NCI-H1436 treated with DMSO at 0.1 percent for 48 hours (cell line): ENCODE measurements around the gene WWC2.

Source experiments
- DNase-seq: peaks from one replicate; lab custom pipeline; 2025; lab: John Stamatoyannopoulos, UW

The WWC2 gene

DNA sequence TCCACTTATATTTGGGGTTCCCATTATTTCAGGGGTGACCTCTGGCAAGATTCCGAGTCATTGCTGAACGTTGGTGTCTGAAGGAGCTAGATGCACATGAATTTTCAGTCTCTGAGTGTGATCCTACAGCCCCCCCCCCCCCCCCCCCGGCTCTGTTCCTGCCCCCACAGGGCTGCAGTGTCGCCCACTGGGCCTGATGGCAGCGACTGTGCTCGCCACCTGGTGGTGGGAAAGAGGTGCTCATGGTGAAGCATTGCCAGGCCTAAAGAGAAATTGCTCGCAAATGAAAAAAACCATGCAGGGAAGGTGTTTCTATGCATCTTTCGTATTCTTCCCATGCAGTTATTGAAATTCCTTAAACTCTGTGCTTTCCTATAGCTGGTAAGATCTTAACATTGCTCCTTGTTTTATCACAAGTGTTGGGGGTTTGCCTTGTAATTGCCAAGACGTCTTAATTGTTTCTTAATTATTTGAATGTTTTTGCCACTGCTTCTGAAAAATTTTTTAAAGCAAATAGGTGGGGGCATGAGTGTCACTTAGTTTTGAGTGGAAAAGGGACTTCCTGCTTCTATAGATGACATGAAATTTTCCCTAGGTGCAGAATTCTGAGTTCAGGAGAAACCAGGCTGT, 157.8 kb downstream of the WWC2 start:
- DNase-seq: no peak

DNA sequence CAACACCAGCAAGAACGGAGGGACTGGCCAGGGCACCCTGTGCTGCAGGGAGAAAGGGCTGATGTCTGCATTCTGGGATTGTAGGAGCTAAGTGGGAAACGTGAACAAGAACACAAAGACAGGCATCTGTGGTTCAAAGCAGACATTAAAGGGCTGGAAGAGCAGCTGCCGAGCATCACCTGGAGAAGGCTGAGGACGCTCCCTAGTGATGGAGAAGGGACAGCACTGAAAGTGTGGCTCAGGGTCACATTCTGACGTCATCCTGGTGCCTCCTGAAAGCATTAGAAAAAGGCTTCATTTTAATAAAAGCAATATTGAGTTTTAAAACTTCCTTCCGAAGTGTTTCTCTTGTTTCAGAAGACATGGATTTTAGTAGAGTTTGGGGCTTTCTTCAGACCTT, 158.8 kb downstream of the WWC2 start:
- no peak for DNase-seq

DNA sequence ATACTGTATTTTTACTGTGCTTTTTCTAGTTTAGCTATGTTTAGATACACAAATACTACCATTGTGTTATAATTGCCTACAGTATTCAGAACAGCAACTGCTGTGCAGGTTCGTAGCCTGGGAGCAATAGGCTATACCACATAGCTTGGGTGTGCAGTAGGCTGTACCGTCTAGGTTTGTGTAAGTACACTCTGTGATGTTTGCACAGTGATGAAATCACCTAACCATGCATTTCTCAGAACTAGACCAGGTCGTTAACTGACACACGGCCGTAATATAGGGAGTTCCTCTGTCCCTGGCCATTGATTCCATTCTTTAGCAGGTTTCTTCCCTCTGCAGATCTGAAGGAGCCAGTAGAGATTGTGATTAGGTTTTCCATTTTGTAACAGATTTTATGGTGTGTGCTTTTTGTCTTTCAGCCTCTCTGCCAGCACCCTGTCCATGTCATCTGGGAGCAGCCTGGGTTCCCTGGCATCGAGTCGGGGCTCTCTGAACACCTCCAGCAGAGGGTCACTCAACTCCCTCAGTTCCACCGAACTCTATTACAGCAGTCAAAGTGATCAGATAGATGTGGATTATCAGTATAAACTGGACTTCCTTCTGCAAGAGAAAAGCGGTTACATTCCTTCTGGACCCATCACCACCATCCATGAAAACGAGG, 161.6 kb downstream of the WWC2 start:
- no peak for DNase-seq

DNA sequence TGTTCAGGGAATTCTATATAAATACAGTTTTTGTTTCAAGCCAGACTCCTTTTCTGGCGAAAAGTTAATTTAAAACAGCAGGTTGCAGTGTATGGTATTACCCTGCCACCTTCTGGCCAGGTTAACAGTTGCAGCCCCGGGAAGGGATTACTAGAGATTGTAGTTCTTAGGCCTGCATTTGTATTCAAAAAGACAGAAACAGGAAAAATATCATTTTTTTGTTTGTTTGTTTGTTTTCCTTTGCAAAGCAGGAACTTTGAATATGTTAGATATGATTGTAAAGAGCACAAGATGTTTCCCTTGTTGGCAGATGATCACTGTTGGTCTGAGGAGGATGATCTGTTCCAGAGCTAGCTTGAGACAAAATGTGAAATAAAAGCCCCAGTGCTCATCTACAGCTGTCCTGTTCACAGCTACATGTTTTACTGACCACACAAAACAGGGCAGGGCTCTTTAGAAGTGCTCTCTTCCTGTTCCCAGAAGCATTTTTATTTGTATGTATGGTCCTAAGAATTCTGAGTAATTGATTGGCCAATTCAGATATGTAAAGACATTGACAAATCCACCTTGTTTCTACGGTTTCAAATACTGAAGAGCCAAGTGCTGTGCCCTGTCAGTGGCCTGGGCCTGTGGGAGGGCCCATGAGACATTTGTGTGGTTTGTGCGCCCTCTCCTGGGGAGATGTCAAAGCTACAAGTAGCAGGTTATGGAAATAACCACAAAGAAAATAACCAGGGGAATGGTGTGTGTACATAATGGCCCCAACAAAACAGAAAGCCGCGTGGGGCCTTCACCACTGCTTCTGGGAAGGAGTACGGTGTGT, 163.1 kb downstream of the WWC2 start:
- no peak for DNase-seq

DNA sequence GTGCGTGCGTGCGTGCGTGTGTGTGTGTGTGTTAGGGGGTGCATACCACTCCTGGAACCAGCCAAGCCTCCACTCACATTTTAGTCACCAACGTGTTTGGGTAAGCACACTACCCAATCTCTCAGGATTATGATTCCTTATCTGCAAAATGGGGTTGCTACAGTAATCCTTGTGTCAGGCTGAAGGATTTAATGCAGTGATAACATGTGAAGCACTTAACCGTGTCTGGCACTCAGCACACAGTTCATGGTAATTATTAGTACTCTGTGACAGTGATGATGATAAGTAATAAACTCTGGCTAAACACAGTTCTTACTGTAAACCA, 163.7 kb downstream of the WWC2 start:
- DNase-seq: no peak

DNA sequence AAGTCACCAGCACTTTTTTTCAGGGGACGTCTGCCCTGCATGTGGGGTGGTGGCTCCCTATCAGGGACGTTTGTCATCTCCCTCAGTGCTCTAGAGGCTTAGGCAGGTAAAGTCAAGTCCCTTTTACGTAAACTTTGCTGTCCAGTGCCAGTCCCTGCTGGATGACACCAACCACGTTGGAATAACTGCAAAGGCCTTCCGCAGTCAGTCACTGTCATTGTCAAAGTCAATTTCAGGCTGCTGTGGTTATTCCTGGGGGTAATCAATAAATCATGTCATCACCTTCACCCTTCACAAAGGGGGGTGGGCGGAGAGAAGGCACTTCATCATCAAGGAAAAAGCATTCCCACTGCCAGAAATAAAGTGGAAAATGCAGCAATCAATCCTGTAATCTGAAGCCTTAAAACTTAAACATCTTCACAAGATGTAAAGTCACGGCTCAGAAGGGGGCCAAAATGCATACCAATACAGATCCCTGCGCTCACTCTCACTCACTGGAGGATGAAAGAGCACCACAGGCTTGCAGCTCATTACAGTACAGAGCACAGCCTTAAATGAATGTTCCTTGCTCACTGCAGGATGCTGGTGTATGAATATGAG, 164.8 kb downstream of the WWC2 start:
- no peak for DNase-seq

DNA sequence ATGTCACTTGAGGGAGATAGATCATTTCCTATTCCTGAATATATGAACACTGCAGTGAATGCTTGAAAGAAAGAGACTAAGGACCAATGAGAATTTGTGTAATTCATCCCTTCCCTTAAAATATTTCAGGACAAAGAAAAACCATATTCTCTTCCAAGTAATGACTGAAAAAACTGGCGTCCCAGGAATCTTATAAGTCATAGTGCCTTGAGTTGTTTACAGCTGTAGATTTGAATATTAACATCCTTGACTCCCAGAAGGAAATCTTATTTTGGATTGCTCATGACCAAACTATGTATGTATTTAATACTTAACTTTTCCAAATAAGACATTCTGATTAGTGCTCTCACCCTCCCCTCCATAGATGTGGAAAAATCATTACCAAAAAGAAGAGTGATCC, 165.6 kb downstream of the WWC2 start:
- no peak for DNase-seq

DNA sequence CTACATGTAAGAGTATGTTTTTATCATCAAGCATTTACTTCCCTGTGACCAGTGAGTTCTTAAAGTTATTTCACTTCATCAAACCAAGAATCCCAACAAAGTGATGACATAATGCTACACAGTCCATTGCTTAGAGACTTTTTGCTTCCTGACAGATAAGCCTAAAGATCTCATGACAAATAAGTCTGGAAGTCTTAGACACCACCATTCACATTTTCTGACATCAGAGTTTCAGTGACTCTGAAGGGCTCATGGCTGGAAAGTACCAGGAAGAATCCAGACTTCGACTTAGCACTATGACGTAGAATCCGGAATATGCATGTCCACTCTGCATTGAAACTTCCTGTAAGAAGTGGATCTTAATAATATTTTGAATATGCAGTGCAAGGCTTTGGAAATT, 167.3 kb downstream of the WWC2 start:
- DNase-seq: no peak

DNA sequence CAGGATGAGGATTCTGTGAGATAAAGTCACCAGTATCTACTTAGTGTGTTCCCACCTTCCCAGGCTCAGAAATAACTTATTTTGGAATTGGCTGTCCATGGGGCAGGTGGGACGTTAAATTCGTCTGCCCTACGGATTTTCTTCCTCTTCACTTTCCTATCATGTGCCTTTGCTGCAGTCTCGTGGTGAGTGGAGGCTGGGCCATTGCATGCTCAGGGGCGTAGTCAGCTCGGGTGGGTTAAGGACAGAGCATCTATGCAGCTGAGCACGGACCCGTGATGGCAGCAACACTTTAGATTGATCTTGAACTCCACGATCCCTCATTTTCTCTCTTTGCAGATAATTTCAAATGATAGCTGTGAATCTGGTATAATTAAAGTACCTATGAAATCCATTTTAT, 169.5 kb downstream of the WWC2 start:
- no peak for DNase-seq

DNA sequence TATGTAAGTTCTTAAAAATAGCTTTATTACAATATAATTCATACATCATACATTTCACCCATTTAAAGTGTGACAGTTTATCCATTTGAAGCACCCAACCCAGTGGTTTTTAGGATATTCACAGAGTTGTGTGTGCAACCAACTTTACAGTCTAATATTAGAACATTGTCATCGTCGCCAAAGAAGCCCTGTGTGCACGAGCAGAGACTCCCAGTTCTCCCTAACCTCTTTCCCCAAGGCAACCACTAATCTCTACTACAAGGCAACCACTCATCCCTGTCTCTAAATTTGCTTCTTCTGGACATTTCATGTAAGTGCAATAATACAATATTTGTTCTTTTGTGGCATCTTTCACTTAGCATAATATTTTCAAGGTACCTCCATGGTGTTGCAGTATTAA, 173.3 kb downstream of the WWC2 start:
- DNase-seq: no peak

DNA sequence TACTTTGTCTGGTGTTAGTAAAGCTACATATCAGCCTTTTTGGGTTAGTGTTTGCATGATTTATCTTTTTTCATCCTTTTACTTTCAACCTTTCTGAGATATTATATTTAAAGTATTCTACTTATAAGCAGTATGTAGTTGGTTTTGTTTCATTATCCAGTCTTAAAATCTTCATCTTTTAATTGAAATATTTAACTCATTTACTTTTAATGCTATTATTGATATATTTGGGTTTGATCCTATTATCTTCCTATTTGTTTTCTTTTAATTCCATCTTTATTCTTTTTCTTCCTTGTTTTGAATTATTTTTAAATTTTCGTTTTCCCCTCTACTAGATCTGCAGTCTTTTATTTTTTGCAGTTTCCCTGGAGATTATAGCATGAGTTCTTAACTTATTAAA, 177.0 kb downstream of the WWC2 start:
- DNase-seq: no peak

DNA sequence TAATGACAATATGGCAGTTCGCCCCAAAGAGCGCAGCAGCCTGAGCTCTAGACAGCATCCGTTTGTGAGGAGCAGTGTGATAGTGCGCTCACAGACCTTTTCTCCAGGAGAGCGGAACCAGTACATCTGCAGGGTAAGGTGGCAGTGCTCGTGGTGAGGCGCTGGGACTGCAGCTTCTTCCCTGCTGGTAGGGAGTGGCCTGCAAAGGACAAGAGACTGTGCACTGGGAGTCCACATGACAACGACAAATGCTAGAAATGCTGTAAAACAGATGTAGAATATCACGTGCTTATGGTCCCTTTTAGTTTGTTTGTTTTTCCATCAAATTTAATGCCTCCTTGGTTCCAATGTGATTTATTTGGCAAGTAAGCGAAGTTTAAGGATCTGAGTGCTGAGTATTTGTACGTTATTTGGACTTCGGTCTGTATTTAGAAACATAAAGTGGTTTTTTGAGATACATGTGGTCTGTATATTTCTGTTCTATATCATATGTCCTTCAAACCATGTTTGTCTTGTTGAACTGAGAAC, 185.3 kb downstream of the WWC2 start:
- DNase-seq: no peak

DNA sequence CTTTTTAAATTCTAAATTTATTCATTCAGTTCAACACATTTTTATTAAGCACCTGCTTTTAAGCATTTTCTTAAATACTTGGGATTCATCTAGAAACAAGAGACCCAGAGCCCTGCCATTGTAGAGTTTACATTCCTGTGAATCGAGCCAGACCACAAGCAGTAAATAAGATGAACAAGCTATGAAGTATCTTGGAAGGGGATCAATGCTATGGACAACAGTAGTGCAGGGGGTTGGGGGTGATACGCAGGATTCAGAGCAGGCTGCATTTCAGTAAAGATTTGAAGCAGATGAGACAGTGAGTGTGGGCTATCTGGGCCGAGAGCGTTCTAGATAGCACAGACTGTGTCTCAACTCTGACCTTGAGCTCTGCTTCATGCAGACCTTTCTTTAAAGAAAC, 185.9 kb downstream of the WWC2 start:
- no peak for DNase-seq

DNA sequence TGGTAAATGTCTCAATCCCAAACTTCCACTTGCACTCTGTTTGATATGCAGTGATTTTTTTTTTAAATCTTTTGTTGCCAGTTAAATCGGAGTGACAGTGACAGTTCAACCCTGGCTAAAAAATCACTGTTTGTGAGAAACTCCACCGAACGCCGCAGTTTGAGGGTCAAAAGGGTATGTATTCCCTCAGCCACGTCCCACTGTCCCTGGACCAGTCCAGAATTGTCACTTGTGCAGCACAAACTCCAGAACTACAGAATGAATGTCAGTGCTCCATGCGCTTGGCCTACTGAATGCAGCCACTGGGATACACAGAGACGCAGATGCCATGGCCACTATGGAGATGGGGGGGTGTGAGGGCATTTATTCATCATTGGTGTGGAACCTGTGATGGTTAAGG, 186.8 kb downstream of the WWC2 start:
- no peak for DNase-seq

DNA sequence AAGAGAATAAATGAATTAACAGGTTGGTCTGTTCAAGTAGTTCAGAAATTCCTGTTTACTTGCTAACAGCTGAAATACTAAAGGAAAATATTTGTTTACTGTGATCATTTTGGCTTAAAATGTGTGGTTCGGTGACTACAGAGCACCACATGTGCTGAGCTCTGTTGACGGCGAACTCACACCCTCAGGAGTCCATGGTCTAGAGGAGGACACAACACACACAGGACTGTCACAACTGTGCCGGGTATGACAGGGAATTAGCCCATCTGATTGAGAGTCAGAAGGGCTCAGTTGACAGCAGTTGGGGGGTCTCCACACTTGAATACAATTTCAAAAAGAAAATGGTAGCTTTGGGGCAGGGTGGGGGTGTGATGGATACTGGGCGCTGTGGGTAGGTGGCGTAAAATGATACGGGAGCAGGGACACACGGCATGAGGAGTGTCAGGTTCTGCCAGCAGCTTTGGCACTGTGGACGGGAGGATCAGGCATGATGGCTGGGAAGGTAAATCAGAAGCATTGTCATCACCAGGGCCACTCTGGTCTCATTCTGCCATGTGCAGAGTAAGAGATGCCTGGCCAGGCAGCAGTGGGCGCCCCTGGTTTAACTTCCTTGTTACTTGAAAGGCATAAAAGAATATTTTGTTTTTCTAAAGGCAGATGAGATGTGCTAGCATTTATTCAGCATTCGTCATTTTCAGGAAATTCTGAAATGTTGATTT, 187.7 kb downstream of the WWC2 start:
- no peak for DNase-seq

DNA sequence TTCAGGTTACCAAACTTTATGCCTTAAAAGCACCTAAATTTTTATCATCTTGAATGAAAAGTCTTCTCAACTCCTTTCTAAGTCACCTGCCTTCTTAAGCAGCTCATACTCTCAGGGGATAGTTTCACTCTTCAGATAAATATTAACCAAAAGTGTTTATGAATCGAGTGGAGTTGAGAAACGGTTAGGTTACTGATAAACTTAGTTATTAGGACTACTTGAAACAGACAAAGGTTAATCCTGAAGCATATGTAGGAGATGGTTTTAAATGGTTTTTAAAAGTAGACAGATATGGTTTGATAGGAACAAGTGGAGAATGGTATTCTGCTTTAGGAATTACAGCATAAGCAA, 188.2 kb downstream of the WWC2 start:
- no peak for DNase-seq

DNA sequence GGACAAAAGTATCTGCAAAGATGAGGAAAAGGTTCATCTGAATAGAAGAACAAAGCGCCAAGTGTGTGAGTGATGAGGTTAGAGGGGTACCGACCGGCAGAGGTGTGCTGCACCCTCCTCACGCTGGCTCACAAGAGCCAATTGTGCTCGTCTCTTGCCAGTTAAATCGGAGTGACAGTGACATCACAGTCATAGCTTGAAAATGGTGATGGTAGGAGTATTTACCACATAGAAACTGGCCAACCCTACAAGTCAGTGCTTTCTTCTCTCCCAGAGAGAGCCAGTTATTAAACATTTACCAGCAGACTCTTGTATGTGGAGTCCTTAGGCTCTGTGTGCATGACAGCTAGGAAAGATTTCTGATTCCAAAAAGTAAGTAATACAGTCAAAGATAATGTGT, 188.6 kb downstream of the WWC2 start:
- DNase-seq: no peak

DNA sequence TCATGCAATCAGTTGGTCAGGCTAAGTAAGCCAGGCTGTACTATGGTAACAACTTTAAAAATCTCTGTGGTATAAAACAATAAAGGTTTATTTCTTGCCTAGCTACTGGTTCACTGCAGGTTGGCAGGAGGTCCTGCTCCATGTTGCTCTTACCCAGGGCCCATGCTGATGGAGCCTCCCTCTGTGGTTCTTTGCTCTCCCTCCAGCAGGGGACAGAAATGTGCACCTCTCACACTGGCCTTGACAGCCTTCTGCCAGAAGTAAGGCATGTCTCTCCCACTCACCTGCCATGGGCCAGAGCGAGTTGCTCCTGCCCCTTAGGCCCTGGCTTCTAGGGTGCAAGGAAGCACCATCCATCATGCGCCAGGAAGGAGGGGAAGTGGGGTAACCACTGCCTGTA, 189.9 kb downstream of the WWC2 start:
- DNase-seq: no peak

DNA sequence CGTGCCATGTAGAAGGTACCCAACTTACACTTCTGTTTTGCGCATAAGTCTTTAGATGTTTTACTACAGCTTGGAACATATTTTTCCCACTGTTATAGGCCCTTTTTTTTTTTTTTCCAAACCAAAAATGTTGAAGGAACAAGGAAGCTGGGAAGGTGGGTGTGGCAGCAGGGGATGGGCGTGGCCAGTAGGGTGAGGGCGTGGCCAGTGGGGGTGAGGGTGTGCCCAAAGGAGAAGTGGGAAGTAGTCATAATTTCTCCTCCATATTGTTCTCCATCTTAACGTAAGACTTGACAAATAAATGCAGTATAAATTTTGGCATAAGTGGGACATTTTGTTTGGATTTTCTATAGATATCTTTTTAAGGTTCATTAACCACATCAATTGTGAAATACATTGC, 190.6 kb downstream of the WWC2 start:
- no peak for DNase-seq

DNA sequence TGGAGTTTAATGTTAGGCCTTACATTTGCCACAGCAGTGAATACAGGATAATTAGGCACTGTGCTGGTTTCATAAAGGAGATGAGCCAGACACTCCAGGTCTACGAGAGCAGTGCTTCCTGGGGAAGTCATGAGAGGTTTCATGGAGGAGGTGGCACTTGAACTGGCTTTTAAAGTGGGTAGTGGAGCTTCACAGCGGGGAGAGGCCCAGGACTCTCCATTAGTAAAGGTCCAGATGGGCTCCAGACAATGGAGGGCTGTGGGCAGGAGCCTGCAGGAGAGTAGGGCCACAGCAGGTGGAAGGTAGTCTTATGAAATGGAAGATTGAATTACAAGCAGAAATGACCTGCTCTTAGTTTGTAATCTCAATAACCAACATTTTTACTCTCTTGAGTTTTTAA, 192.0 kb downstream of the WWC2 start:
- no peak for DNase-seq

DNA sequence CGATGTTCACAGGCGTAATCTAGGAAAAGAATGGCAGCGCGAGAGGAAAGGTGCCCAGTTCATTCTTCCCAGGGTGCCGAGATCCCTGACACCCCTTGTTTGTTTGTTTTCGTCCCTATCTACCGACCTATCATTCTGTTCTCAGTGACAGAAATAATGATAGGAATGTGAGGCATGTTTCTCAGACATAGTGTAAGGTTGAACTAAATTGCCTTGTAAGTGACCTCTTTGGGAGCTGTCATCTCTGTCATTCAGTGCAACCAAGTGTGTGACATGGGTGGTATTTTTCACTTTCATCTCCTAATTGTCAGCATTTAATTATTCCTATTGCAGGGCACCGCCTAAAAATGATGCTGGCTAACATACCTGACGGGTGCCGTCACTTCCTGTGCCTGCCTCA, 196.7 kb downstream of the WWC2 start:
- no peak for DNase-seq

DNA sequence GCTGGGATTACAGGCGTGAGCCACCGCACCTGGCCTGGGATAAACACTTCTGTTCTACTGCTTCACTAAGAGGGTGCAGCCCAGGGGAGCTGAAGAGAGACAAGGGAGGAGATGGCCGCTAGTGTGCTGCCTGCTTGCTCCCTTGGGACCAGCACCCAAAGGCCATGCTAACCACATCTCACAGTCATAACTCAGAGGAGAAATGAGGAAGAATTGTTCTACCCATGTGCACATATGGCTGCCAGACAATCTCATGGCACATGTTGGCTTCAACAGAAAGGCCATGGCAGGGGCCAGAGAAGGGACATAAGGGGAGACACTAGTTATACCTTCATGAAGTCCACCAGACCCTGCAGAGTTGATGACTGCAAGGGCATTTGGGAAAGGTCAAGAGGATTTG, 198.6 kb downstream of the WWC2 start:
- no peak for DNase-seq
